Lower lobe of right lung (tissue), 2 donors: ENCODE measurements around the gene TMEM184B. TPM values are rescaled to one million over a fixed set of nuclear protein-coding genes. Genes with fewer than 3 reads are reported as not detected.

Experiments
- ATAC-seq, 2 donors: fragments of 200-7000 bp; cut with Tn5 transposase; one replicate each; pipeline ENCODE4 v1.9.1; 2020 to 2022; ENCODE audit warnings: mild to moderate bottlenecking in 2 of 2, moderate library complexity in 2 of 2
- DNase-seq: peaks from one replicate; pipeline ENCODE4 v3.0.0-alpha.2; 2020
- H3K27ac ChIP-seq: fragments of 200-600 bp; one replicate; pipeline ENCODE4 v1.8.0; 2022
- H3K27me3 ChIP-seq: fragments of 200-600 bp; one replicate; pipeline ENCODE4 v1.8.0; 2022; ENCODE audit warnings: low read depth
- H3K36me3 ChIP-seq: fragments of 200-600 bp; one replicate; pipeline ENCODE4 v1.8.0; 2022; ENCODE audit warnings: mild to moderate bottlenecking
- H3K4me1 ChIP-seq: fragments of 200-600 bp; one replicate; pipeline ENCODE4 v1.8.0; 2022
- H3K4me3 ChIP-seq: fragments of 200-600 bp; one replicate; pipeline ENCODE4 v1.8.0; 2022; ENCODE audit warnings: mild to moderate bottlenecking
- H3K9me3 ChIP-seq: fragments of 200-600 bp; one replicate; pipeline ENCODE4 v1.8.0; 2022
- intact Hi-C: fragments of 100-400 bp; cut with DNase I; formaldehyde crosslinking; loops from one replicate; pipeline ENCODE4 v1.11.0; 2022
- total RNA-seq: library from RNA; stranded (reverse); fragmentation: NEBNext Ultra II Directional; extraction: Animal tissue kit (Norgen Biotek cat#: 25700); gene quantifications from one replicate; pipeline ENCODE4 v1.2.1, GENCODE V29; 2021
- TF ChIP-seq, protein P1 (sequence below): fragments of 200-600 bp; IDR thresholded peaks from one replicate; pipeline ENCODE4 v1.8.0; 2022; ENCODE audit warnings: antibody characterized with exemption, mild to moderate bottlenecking
- donor health status: DM: no; HTN: yes; CAD: no; lungs with severe emphysema.

The TMEM184B gene
- total RNA-seq, 1 donor from 2014 or later = 77.7 TPM

GRCh38 chr22:38230916-38231315 is 41.9 kb downstream of the TMEM184B start:
- Histone ChIP-seq H3K27ac (peak overlapping the region; percentile 70), H3K27me3 (no peaks in the 10 kb centered on the region), H3K4me3 (no peak overlapping the region), H3K9me3 (no peaks in the 10 kb centered on the region), H3K36me3 (peaks cover 72% of the 10 kb centered on the region), H3K4me1 (peaks cover 33% of the 10 kb centered on the region)
- ATAC-seq = no peak
- TF ChIP-seq, protein P1, sequence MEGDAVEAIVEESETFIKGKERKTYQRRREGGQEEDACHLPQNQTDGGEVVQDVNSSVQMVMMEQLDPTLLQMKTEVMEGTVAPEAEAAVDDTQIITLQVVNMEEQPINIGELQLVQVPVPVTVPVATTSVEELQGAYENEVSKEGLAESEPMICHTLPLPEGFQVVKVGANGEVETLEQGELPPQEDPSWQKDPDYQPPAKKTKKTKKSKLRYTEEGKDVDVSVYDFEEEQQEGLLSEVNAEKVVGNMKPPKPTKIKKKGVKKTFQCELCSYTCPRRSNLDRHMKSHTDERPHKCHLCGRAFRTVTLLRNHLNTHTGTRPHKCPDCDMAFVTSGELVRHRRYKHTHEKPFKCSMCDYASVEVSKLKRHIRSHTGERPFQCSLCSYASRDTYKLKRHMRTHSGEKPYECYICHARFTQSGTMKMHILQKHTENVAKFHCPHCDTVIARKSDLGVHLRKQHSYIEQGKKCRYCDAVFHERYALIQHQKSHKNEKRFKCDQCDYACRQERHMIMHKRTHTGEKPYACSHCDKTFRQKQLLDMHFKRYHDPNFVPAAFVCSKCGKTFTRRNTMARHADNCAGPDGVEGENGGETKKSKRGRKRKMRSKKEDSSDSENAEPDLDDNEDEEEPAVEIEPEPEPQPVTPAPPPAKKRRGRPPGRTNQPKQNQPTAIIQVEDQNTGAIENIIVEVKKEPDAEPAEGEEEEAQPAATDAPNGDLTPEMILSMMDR = no peak
- intact Hi-C loops = no loop called here
- no peak for DNase-seq

- TF ChIP-seq, protein P1 = peak; percentile 52
- ATAC-seq = peak in 1 of 2 donors; percentile 72
- Histone ChIP-seq H3K27ac (peak overlapping the region; percentile 70), H3K4me3 (no peak overlapping the region), H3K27me3 (no peaks in the 10 kb centered on the region), H3K9me3 (no peaks in the 10 kb centered on the region), H3K4me1 (peaks cover 33% of the 10 kb centered on the region), H3K36me3 (peaks cover 75% of the 10 kb centered on the region)
- intact Hi-C loops = no loop called here
- peak; percentile 77 for DNase-seq
These were observed 42.5 kb downstream of the TMEM184B start for GRCh38 chr22:38230108-38230825.

DNA sequence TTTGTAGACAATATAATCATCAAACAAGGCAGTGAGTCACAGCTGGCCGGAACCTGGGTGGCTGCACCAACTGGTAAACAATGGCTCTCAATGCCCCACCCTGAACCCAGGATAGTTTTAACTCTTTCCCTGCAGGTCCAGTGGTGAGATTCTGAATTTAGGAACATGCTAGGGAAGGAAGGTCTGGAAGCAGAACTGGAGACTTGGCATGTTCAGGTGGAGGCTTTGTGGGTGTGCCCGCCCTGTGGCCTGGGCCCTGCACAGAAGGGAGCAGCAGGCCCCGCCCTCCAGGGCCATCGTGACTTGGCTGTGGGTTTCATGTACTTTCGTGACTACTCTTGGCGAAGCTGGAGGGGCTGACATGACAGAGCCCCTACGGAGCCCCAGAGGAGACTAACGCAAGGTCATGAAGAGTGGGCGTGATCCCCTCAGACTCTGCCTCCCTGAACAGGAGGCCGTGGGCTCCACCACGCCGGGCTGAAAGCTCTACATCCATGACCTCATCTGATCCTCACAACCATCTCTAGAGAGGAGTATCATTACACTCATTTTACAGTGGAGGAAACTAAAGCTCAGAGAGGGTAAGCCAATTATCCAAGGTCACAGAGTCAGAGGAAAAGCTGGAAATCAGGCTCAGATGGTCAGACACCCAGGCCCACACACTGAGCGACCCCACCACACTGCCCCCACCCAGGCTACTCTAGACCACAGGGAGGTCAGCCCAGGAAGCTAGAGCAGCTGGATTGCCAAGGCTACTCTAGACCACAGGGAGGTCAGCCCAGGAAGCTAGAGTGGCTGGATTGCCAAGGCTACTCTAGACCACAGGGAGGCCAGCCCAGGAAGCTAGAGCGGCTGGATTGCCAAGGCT is 43.7 kb downstream of the TMEM184B start:
- Histone ChIP-seq H3K27ac (peak overlapping the region; percentile 74), H3K9me3 (no peaks in the 10 kb centered on the region), H3K36me3 (peaks cover 75% of the 10 kb centered on the region), H3K4me1 (peaks cover 33% of the 10 kb centered on the region), H3K27me3 (no peaks in the 10 kb centered on the region), H3K4me3 (no peak overlapping the region)
- TF ChIP-seq, protein P1 = no peak
- DNase-seq = no peak
- peak; percentile 42 to 61 for ATAC-seq
- intact Hi-C loops = no loop called here

GRCh38 chr22:38228326-38228872 is 44.4 kb downstream of the TMEM184B start:
- peaks cover 38% of the 10 kb centered on the region for H3K4me1 ChIP-seq
- no peaks in the 10 kb centered on the region for H3K9me3 ChIP-seq
- H3K36me3 ChIP-seq = peaks cover 77% of the 10 kb centered on the region
- H3K27ac ChIP-seq = peak overlapping the region; percentile 74
- ATAC-seq (no peak), DNase-seq (no peak)
- TF ChIP-seq, protein P1 = no peak
- intact Hi-C loops = no loop called here
- no peak overlapping the region for H3K4me3 ChIP-seq
- H3K27me3 ChIP-seq = no peaks in the 10 kb centered on the region

DNA sequence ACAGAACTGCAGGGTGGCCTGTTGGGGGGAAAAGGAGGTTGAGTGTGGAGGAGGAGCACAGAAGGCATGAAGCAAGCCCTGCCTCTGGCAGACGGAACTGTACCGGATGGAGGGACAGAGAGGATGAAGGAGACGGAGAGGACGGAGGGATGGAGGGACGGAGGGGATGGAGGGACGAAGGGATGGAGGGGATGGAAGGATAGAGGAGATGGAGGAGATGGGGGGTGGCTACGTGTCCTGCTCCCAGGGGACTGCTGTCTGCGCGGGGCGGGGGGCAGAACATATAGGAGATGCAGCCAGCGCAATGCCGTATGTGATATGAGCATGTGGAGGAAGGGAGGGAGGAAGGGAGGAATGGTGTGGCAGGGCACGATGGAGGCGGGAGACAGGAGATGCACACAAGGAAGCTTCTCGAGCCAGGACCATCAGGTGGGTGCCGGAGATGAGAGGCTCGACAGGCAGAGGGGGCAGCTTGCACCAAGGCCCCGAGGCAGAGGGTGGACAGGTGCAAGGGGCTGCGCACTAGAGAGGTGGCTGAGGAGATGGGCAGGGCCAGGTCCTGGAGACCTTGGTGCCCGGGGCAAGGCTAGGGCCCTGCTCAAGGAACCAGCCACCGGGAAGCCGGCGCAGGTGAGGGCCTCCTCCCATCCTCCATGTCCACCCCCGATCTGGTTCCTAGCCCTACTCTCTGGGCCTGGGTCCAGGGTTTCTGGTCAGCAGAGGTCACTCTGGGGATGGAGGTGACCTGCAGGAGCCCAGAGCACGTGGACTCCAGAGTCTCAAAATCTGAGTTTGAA is 45.8 kb downstream of the TMEM184B start:
- TF ChIP-seq, protein P1 = no peak
- Histone ChIP-seq H3K4me1 (peaks cover 46% of the 10 kb centered on the region), H3K4me3 (no peak overlapping the region), H3K36me3 (peaks cover 76% of the 10 kb centered on the region), H3K27ac (peak overlapping the region; percentile 74), H3K9me3 (no peaks in the 10 kb centered on the region), H3K27me3 (no peaks in the 10 kb centered on the region)
- DNase-seq (no peak), ATAC-seq (no peak)
- intact Hi-C loops = no loop called here
